CD14-positive monocyte (primary cell): ENCODE data around the gene TANGO2. TPM values are rescaled to one million over a fixed set of nuclear protein-coding genes. Genes with fewer than 3 reads are reported as not detected.
A peak's percentile ranks its signal among the peaks of the same experiment; 100 is the strongest.

Source experiments
- DNase-seq, 3 donors: peaks; one replicate each; pipeline ENCODE4 v3.0.0-alpha.2; 2011 to 2022
- H2AFZ ChIP-seq: 2 replicates; pipeline ENCODE4 v1.6.0; 2012; ENCODE audit warnings: mild to moderate bottlenecking, low read depth, low read length, inconsistent platforms; ENCODE audit not compliant: insufficient read depth, poor library complexity, severe bottlenecking
- H3K27ac ChIP-seq, 2 donors: 1 replicate in 1 of 2; 2 replicates in 1 of 2; pipeline ENCODE4 v1.5.1; 2012 to 2013; ENCODE audit warnings: low read length in 2 of 2, control low read depth in 1 of 2, inconsistent platforms in 1 of 2, low read depth in 1 of 2, mild to moderate bottlenecking in 1 of 2
- H3K27me3 ChIP-seq, 2 donors: one replicate each; pipeline versions ENCODE4 v1.6.0 to v1.6.1; 2011 to 2013; ENCODE audit warnings: low read length in 2 of 2; ENCODE audit not compliant: control insufficient read depth in 2 of 2, insufficient read depth in 2 of 2
- H3K36me3 ChIP-seq, 2 donors: replicated peaks in 1 of 2; 1 replicate in 1 of 2; 2 replicates in 1 of 2; pipeline versions ENCODE4 v1.5.1 to v1.6.1; 2012 to 2013; ENCODE audit warnings: low read length in 2 of 2, control low read depth in 1 of 2, inconsistent platforms in 1 of 2, mild to moderate bottlenecking in 1 of 2; ENCODE audit not compliant: insufficient read depth in 2 of 2, control insufficient read depth in 1 of 2
- H3K4me1 ChIP-seq, 2 donors: 1 replicate in 1 of 2; 2 replicates in 1 of 2; pipeline versions ENCODE4 v1.5.1 to v1.6.1; 2012 to 2013; ENCODE audit warnings: low read length in 2 of 2, control low read depth in 1 of 2, inconsistent platforms in 1 of 2, mild to moderate bottlenecking in 1 of 2, moderate library complexity in 1 of 2; ENCODE audit not compliant: insufficient read depth in 2 of 2, control insufficient read depth in 1 of 2
- H3K4me2 ChIP-seq: replicated peaks from 2 replicates; pipeline ENCODE3; 2012; ENCODE audit warnings: low read length, moderate library complexity, mild to moderate bottlenecking; ENCODE audit not compliant: poor library complexity, severe bottlenecking; ENCODE audit errors: extremely low read depth
- H3K4me3 ChIP-seq, 3 experiments: fragments of 200-600 bp in 1 of 3; sonication (generic) in 1 of 3; replicated peaks in 1 of 3; 1 replicate in 2 of 3; 2 replicates in 1 of 3; pipeline ENCODE4 v1.5.1; 2011 to 2013; ENCODE audit warnings: low read length in 3 of 3, mild to moderate bottlenecking in 3 of 3, control low read depth in 2 of 3, low read depth in 2 of 3, inconsistent platforms in 1 of 3, moderate library complexity in 1 of 3
- H3K79me2 ChIP-seq: 2 replicates; pipeline ENCODE4 v1.6.0; 2012; ENCODE audit warnings: mild to moderate bottlenecking, control low read depth, inconsistent platforms, low read length, moderate library complexity; ENCODE audit not compliant: insufficient read depth
- H3K9ac ChIP-seq: 2 replicates; pipeline ENCODE4 v1.6.0; 2017; ENCODE audit warnings: low read length, mild to moderate bottlenecking; ENCODE audit not compliant: insufficient read depth, poor library complexity, severe bottlenecking
- H3K9me3 ChIP-seq, 2 donors: replicated peaks in 1 of 2; 1 replicate in 1 of 2; 2 replicates in 1 of 2; pipeline versions ENCODE4 v1.5.1 to v1.6.1; 2012 to 2013; ENCODE audit warnings: low read length in 2 of 2, control low read depth in 1 of 2; ENCODE audit not compliant: control insufficient read depth in 1 of 2, insufficient read depth in 1 of 2
- H4K20me1 ChIP-seq: 2 replicates; pipeline ENCODE4 v1.6.0; 2012; ENCODE audit warnings: mild to moderate bottlenecking, low read length, control low read depth, moderate library complexity; ENCODE audit not compliant: insufficient read depth
- H3K27ac Mint-ChIP-seq, 7 donors: one replicate each; pipeline ENCODE4 v1.8.0; 2020; ENCODE audit warnings: mild to moderate bottlenecking in 7 of 7, mixed read lengths in 7 of 7, moderate library complexity in 6 of 7, inconsistent platforms in 2 of 7
- H3K27me3 Mint-ChIP-seq, 3 donors: one replicate each; pipeline ENCODE4 v1.8.0; 2021 to 2022; ENCODE audit warnings: low read depth in 3 of 3, mild to moderate bottlenecking in 3 of 3, mixed read lengths in 3 of 3, moderate library complexity in 3 of 3, inconsistent platforms in 1 of 3
- H3K36me3 Mint-ChIP-seq, 2 donors: one replicate each; pipeline ENCODE4 v1.8.0; 2020; ENCODE audit warnings: mixed read lengths in 2 of 2, inconsistent platforms in 1 of 2, mild to moderate bottlenecking in 1 of 2
- H3K4me1 Mint-ChIP-seq: one replicate; pipeline ENCODE4 v1.8.0; 2020; ENCODE audit warnings: mild to moderate bottlenecking, mixed read lengths
- H3K4me3 Mint-ChIP-seq, 2 donors: one replicate each; pipeline ENCODE4 v1.8.0; 2020; ENCODE audit warnings: mild to moderate bottlenecking in 2 of 2, mixed read lengths in 2 of 2, moderate library complexity in 1 of 2
- H3K9me3 Mint-ChIP-seq, 7 donors: one replicate each; pipeline ENCODE4 v1.8.0; 2020 to 2022; ENCODE audit warnings: mixed read lengths in 7 of 7, mild to moderate bottlenecking in 6 of 7, moderate library complexity in 6 of 7, inconsistent platforms in 2 of 7
- WGBS: methylation state at CpG from one replicate; pipeline ENCODE4 v1.1.5; 2013; ENCODE audit warnings: missing lambda C conversion rate; ENCODE audit not compliant: insufficient coverage; 5-methylcytosine and 5-hydroxymethylcytosine counted together
- intact Hi-C, 2 donors: fragments of 100-400 bp; cut with micrococcal nuclease; formaldehyde crosslinking; loops; one replicate each; pipeline versions ENCODE4 v1.15.0 to v1.15.1; 2023
- polyA plus RNA-seq, 3 donors: library from polyadenylated mRNA; depleted of rRNA in 1 of 3; unstranded in 2 of 3; stranded (reverse) in 1 of 3; fragments of 300-500 nt in 2 of 3; fragments of >200 nt in 1 of 3; fragmentation: Illumina TruSeq in 2 of 3; gene quantifications; 1 replicate in 2 of 3; 2 replicates in 1 of 3; pipeline ENCODE4 v1.2.3, GENCODE V29; 2012 to 2021
- TF ChIP-seq, protein P1 (sequence below): fragments of 200-600 bp; IDR thresholded peaks from one replicate; pipeline ENCODE4 v1.8.0; 2022; ENCODE audit warnings: antibody characterized with exemption, mild to moderate bottlenecking

TANGO2 gene
- polyA plus RNA-seq, 3 donors = 56.4 to 94.9 (median 58.2) TPM

DNA sequence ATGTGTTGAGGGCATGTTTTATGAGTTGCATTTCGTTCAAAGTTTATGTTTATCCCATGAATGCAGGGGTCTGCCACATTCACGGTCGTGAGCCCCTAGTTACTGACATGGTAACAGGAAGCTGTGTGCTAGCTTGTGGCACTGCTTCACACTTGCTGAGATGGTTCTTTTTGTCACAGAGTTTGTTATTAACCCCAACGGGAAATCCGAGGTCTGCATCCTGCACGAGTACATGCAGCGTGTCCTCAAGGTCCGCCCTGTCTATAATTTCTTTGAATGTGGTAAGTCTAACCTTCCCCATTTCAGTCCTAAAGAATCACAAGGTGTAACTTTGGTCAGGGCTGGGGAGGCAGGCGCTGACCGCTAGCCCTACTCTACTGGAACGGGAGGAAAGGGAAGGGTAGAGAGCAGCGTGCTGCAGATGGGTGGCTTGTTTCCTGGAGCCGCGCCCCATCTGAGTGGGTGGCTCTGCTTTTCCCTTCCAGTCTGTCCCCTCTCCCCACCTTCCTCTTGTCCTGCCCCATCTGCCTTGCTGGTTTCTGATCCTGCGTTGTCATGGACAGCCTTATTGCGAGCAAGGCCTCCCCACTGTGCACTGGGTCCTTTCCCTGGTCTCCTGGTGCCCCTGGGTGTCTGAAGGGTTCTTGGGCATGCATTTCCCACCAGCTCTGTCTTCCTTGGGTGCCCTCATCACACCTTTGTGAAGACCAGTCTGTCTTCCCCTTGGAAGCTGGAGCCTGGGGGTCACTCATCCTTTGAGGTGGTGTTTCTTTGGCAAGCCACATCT, 71.0 kb downstream of the TANGO2 start:
- H3K4me1 ChIP-seq = no peaks in the 10 kb centered on the region

DNA sequence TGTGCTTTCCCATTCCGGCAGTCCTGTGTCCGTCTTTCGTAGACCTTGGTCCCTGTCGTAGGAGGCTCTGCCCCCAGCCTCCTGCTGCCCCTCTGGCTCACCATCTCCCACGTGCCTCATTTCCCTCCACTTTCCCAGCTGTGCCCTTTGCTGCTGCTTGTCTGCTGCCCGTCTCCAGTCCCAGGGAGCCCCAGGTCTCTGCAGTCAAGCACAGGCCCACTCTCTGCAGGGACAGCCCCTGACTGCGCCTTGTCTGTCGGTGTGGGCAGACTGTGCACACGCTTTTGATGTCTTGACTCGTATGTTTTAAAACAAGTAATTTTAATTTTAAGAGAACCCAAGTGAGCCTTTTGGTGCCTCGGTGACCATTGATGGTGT, 71.6 kb downstream of the TANGO2 start:
- H4K20me1 ChIP-seq = no peaks in the 10 kb centered on the region
- peaks cover 94 to 100% of the 10 kb centered on the region in 2 donors for H3K36me3 ChIP-seq
- Mint-ChIP-seq H3K9me3 (peaks cover 0 to 4% (median 2%) of the 10 kb centered on the region in 7 donors), H3K27ac (no peak overlapping the region), H3K27me3 (peaks cover 0 to 4% (median 0%) of the 10 kb centered on the region in 3 donors), H3K4me3 (no peak overlapping the region), H3K36me3 (peaks cover 96 to 99% of the 10 kb centered on the region in 2 donors), H3K4me1 (no peaks in the 10 kb centered on the region)
- DNase-seq = no peak
- intact Hi-C loops = no loop called here
- no peaks in the 10 kb centered on the region for H3K9me3 ChIP-seq
- H3K27me3 ChIP-seq = no peaks in the 10 kb centered on the region
- peaks cover 7% of the 10 kb centered on the region for H3K79me2 ChIP-seq
- WGBS = 98% methylated on average over 11 of the region's 11 CpGs
- H3K4me2 ChIP-seq = no peak overlapping the region
- no peak overlapping the region for H3K27ac ChIP-seq
- TF ChIP-seq, protein P1, sequence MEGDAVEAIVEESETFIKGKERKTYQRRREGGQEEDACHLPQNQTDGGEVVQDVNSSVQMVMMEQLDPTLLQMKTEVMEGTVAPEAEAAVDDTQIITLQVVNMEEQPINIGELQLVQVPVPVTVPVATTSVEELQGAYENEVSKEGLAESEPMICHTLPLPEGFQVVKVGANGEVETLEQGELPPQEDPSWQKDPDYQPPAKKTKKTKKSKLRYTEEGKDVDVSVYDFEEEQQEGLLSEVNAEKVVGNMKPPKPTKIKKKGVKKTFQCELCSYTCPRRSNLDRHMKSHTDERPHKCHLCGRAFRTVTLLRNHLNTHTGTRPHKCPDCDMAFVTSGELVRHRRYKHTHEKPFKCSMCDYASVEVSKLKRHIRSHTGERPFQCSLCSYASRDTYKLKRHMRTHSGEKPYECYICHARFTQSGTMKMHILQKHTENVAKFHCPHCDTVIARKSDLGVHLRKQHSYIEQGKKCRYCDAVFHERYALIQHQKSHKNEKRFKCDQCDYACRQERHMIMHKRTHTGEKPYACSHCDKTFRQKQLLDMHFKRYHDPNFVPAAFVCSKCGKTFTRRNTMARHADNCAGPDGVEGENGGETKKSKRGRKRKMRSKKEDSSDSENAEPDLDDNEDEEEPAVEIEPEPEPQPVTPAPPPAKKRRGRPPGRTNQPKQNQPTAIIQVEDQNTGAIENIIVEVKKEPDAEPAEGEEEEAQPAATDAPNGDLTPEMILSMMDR = no peak
- H3K9ac ChIP-seq = no peak overlapping the region
- no peak overlapping the region for H2AFZ ChIP-seq
- no peak overlapping the region for H3K4me3 ChIP-seq
- no peaks in the 10 kb centered on the region for H3K4me1 ChIP-seq

More for the DNA sequence above, 71.0 kb downstream of the TANGO2 start:
- no peak overlapping the region for H2AFZ ChIP-seq
- H3K27me3 ChIP-seq = no peaks in the 10 kb centered on the region
- DNase-seq = no peak
- 93% methylated on average over 6 of the region's 16 CpGs for WGBS
- H3K27ac ChIP-seq = no peak overlapping the region
- no peak overlapping the region for H3K4me3 ChIP-seq
- peaks cover 0 to 4% (median 0%) of the 10 kb centered on the region in 3 donors for H3K27me3 Mint-ChIP-seq
- H3K9ac ChIP-seq = no peak overlapping the region
- H3K9me3 Mint-ChIP-seq = peaks cover 0 to 4% (median 2%) of the 10 kb centered on the region in 7 donors
- peak overlapping the region in 2 of 7 donors; percentile 13 to 21 for H3K27ac Mint-ChIP-seq
- peaks cover 96 to 99% of the 10 kb centered on the region in 2 donors for H3K36me3 Mint-ChIP-seq
- H3K4me2 ChIP-seq = no peak overlapping the region
- peaks cover 10% of the 10 kb centered on the region for H3K79me2 ChIP-seq
- intact Hi-C loops = no loop called here
- H3K4me1 Mint-ChIP-seq = no peaks in the 10 kb centered on the region
- H4K20me1 ChIP-seq = no peaks in the 10 kb centered on the region
- H3K9me3 ChIP-seq = no peaks in the 10 kb centered on the region
- TF ChIP-seq, protein P1 = no peak
- peaks cover 95 to 100% of the 10 kb centered on the region in 2 donors for H3K36me3 ChIP-seq
- H3K4me3 Mint-ChIP-seq = no peak overlapping the region
